Esophagus squamous epithelium (tissue), 5 donors: ENCODE data around the gene EPS8L1. TPM values are rescaled to one million over a fixed set of nuclear protein-coding genes. Genes with fewer than 3 reads are reported as not detected.
A peak's percentile ranks its signal among the peaks of the same experiment; 100 is the strongest.

ENCODE experiments used
- DNase-seq: peaks from one replicate; lab custom pipeline; 2025; lab: John Stamatoyannopoulos, UW
- H3K27ac ChIP-seq, 4 donors: fragments of 200-600 bp; sonication (generic); one replicate each; pipeline ENCODE4 v1.5.1; 2016 to 2019; ENCODE audit warnings: mild to moderate bottlenecking in 1 of 4
- H3K27me3 ChIP-seq, 4 donors: fragments of 200-600 bp; sonication (generic); 1 replicate in 3 of 4; 2 replicates in 1 of 4; pipeline versions ENCODE4 v1.5.1 to v1.6.0; 2017 to 2021; ENCODE audit warnings: antibody characterized with exemption in 1 of 4
- H3K36me3 ChIP-seq, 3 donors: fragments of 200-600 bp; sonication (generic); one replicate each; pipeline ENCODE4 v1.5.1; 2016 to 2019
- H3K4me1 ChIP-seq, 3 donors: fragments of 200-600 bp; sonication (generic); one replicate each; pipeline ENCODE4 v1.5.1; 2017 to 2019
- H3K4me3 ChIP-seq, 4 donors: fragments of 200-600 bp; sonication (generic); 1 replicate in 3 of 4; 2 replicates in 1 of 4; pipeline ENCODE4 v1.5.1; 2016 to 2019; ENCODE audit warnings: mild to moderate bottlenecking in 2 of 4, moderate library complexity in 1 of 4
- H3K9me3 ChIP-seq, 3 donors: fragments of 200-600 bp; sonication (generic); one replicate each; pipeline ENCODE4 v1.5.1; 2016 to 2019
- CTCF ChIP-seq, 6 experiments: fragments of 450-650 bp in 4 of 6; fragments of 200-600 bp in 2 of 6; sonication (generic) in 2 of 6; IDR thresholded peaks; one replicate each; pipeline ENCODE4 v1.5.1; 2016 to 2019; ENCODE audit warnings: antibody characterized with exemption in 6 of 6, mild to moderate bottlenecking in 4 of 6, moderate library complexity in 4 of 6
- POLR2A ChIP-seq, 4 donors: fragments of 450-650 bp; IDR thresholded peaks; one replicate each; pipeline ENCODE4 v1.6.1; 2017; ENCODE audit warnings: antibody characterized with exemption in 4 of 4, mild to moderate bottlenecking in 4 of 4, moderate library complexity in 3 of 4
- WGBS, 2 donors: methylation state at CpG; one replicate each; pipeline ENCODE4 v1.1.5; 2018; 5-methylcytosine and 5-hydroxymethylcytosine counted together
- intact Hi-C: fragments of 100-400 bp; cut with DNase I; formaldehyde crosslinking; loops from one replicate; pipeline ENCODE4 v1.15.0; 2022
- total RNA-seq, 4 donors: library from RNA; depleted of rRNA; stranded (reverse); fragments of >200 nt; gene quantifications; one replicate each; pipeline ENCODE4 v1.1.0, GENCODE V29; 2016
- donor health status: DM: yes; HTN: yes; CAD: no.

The EPS8L1 gene
- total RNA-seq, 4 donors from 2014 or later: 151 to 341 (median 286) TPM

- peaks cover 0 to 28% (median 3%) of the 10 kb centered on the region in 3 donors for H3K4me1 ChIP-seq
- TF ChIP-seq CTCF (IDR thresholded peaks at IDR 0.05): peak in 1 of 6 experiments; percentile 19
- TF ChIP-seq POLR2A (IDR thresholded peaks at IDR 0.05): no peak
- H3K36me3 ChIP-seq: peaks cover 10 to 88% (median 23%) of the 10 kb centered on the region in 3 donors
- H3K27ac ChIP-seq: peak overlapping the region in 3 of 4 donors; percentile 5 to 34 (median 19)
- no peak overlapping the region for H3K4me3 ChIP-seq
- intact Hi-C loops: no loop called here
- no peak for DNase-seq
- WGBS, 2 donors: 64 to 79% methylated on average over 19 of the region's 27 CpGs
- no peaks in the 10 kb centered on the region for H3K27me3 ChIP-seq
- H3K9me3 ChIP-seq: peaks cover 0 to 6% (median 0%) of the 10 kb centered on the region in 3 donors
Observed at GRCh38 chr19:55099557-55100506, 24.2 kb downstream of the EPS8L1 start.

GRCh38 chr19:55101261-55101660, 25.6 kb downstream of the EPS8L1 start:
- H3K36me3 ChIP-seq: peaks cover 5 to 77% (median 20%) of the 10 kb centered on the region in 3 donors
- H3K4me3 ChIP-seq: no peak overlapping the region
- intact Hi-C loops: no loop called here
- no peak for DNase-seq
- peaks cover 0 to 6% (median 0%) of the 10 kb centered on the region in 3 donors for H3K9me3 ChIP-seq
- H3K4me1 ChIP-seq: peaks cover 0 to 28% (median 3%) of the 10 kb centered on the region in 3 donors
- no peaks in the 10 kb centered on the region for H3K27me3 ChIP-seq
- WGBS, 2 donors: 72 to 79% methylated on average over 6 to 8 of the region's 10 CpGs
- H3K27ac ChIP-seq: no peak overlapping the region
- no peak for TF ChIP-seq CTCF (IDR thresholded peaks at IDR 0.05)
- TF ChIP-seq POLR2A (IDR thresholded peaks at IDR 0.05): no peak

GRCh38 chr19:55103190-55103589, 27.5 kb downstream of the EPS8L1 start:
- H3K36me3 ChIP-seq: peaks cover 5 to 73% (median 19%) of the 10 kb centered on the region in 3 donors
- TF ChIP-seq CTCF (IDR thresholded peaks at IDR 0.05): no peak
- TF ChIP-seq POLR2A (IDR thresholded peaks at IDR 0.05): no peak
- DNase-seq: no peak

GRCh38 chr19:55105237-55105636, 29.6 kb downstream of the EPS8L1 start:
- WGBS, 2 donors: 87 to 90% methylated on average over 2 of the region's 2 CpGs
- peaks cover 5 to 73% (median 20%) of the 10 kb centered on the region in 3 donors for H3K36me3 ChIP-seq
- intact Hi-C loops: no loop called here

More at GRCh38 chr19:55103190-55103589, 27.5 kb downstream of the EPS8L1 start:
- H3K4me3 ChIP-seq: no peak overlapping the region
- WGBS, 2 donors: 96 to 100% methylated on average over 3 to 9 of the region's 9 CpGs
- intact Hi-C loops: no loop called here
- H3K27me3 ChIP-seq: no peaks in the 10 kb centered on the region
- H3K4me1 ChIP-seq: peaks cover 0 to 28% (median 3%) of the 10 kb centered on the region in 3 donors
- H3K27ac ChIP-seq: no peak overlapping the region
- peaks cover 0 to 6% (median 0%) of the 10 kb centered on the region in 3 donors for H3K9me3 ChIP-seq

More at GRCh38 chr19:55105237-55105636, 29.6 kb downstream of the EPS8L1 start:
- Histone ChIP-seq H3K4me1 (peaks cover 0 to 16% (median 0%) of the 10 kb centered on the region in 3 donors), H3K4me3 (no peak overlapping the region), H3K27me3 (no peaks in the 10 kb centered on the region), H3K9me3 (peaks cover 0 to 6% (median 0%) of the 10 kb centered on the region in 3 donors), H3K27ac (no peak overlapping the region)
- TF ChIP-seq POLR2A (IDR thresholded peaks at IDR 0.05): no peak
- no peak for TF ChIP-seq CTCF (IDR thresholded peaks at IDR 0.05)
- DNase-seq: no peak
